IPS-NIHi7 (cell line): ENCODE results near the gene MRPL53.
"Not testable (repeated sequence)": the region's sequence is repeated elsewhere in the genome, so short reads cannot be mapped to it uniquely, and the experiment has no call there.

Experiments
- DNase-seq: peaks from one replicate; pipeline ENCODE4 v3.0.0; 2012; ENCODE audit warnings: mixed read lengths; ENCODE audit errors: extremely low spot score

Gene MRPL53

DNA sequence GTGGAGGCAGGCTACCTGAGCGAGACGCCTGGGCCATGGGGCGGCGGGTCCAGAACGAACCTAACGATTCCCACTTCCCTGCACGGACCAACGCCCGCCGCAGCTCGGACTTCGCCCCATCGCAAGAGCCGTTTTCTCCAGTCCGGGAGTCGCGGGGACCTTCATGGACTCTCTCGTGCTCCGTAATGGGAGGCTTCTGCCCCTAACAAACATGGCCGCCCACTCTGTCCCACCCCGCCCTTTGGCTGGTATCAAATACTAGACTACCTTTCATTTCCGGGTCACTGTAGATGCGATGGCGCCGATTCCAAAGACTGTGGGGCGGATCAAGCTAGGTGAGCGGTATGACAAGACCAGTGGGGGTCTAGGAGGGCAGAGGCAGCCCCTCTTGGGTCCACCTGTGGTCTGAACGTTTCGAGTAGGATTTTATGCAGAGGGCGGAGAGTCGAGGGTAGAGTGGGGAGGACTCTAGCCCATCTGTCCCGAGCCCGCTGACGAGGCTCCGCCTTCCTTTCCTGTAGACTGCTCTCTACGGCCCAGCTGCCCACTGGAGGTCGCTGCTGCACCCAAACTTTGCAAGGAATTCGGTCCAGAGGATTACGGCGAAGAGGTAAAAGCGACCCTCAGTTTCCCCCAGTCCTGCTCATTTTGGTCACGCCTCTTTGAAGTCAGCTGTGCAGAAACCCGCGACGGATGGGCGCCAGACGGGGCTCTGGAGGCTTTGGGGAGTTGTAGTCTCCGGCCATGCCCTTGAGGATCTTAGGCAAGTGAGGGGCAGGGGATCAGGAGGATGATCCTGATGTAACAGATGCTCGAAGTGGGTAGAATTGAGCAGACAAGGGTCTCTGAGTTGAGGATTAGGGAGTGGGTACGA is 10.6 kb upstream of the MRPL53 start, which contains the start of the genes CCDC142 and TTC31:
Gene CCDC142 (minus strand): TSS at position 198 of the 874 bp plus-strand sequence. CDS start 161 bp downstream, at position 37.
Gene TTC31 (plus strand): TSS at position 281 of the 874 bp plus-strand sequence. CDS start 15 bp downstream, at position 296.
- peak; percentile 91 for DNase-seq

DNA sequence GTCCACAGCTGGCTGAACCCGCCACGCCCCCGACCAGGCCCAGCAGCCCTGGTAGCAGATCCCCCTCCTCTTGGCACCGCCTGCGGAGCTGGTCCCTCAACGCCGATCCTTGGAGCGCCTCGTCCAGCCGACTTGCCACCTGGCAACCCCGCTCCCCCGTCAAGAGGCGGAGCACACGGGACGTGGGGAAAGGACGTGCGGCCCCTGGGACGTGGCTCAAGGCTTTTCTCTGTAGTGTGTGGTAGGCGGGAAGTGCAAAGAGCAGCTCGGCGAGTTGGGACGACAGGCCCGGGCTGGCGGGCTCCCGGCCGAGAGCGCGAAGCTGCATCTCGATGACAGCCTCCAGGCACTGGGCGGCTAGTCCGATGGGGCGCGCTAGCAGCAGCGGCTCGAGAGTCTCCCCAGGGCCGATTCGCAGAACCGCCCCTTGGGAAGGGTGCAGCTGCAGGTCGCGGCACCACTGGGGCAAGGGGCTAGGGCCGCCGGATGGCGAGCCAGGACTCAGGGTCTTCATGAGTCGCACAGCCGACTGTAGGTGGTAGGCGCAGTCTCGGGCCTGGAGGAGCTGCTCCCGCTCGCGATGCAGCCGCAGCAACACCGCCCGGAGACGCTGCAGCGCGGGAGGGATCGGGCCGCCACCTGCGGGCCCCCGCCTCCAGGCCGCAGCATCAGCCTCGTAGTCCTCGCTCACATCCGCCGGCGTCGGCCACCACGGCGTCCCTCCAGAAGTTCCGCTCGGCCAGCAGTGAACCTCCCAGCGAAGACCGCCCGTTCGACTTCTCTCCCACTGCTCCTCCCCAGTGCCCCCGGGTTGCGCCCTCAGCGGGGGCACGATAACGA is 9.7 kb upstream of the MRPL53 start:
- peak; percentile 46 for DNase-seq

DNA sequence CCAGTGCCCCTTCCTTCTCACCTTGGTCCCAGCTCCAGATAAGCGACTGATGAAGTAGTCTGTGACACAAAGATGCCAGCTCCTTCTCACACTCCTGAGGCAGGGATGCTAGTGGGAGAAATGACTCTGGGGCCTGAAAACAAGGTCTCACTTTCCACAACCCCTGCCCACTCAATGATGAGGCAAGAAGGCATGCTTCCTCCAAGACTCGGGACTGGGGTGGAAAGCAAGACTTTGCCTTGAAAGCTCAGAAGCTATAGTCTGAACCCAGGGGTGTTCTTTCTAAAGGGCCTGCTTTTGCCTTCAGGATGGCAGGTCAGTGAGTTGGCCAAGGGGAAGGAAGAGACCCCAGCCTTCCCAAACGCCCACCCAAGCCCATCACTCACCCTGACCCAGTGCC is 9.0 kb upstream of the MRPL53 start:
- no peak for DNase-seq

DNA sequence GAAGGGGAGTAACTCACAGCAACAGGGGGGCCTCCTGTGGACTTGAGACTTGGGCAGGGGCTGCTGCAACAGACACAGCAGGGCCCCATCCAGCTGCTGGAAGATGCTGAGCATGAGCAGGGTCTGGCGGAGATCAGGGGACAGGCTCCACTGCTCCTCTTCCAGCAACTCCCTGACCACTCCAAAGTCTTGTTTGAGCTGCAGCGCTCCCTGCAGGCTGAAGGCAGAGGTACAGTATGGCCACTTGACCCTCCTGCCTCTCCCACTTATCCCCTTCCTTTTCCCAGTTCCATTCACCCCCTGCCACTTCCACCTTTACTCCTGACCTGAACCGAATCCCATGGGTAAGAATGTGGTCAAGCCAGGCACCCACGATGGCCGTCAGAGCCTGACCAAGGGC is 2.4 kb upstream of the MRPL53 start:
- DNase-seq = peak; percentile 36

DNA sequence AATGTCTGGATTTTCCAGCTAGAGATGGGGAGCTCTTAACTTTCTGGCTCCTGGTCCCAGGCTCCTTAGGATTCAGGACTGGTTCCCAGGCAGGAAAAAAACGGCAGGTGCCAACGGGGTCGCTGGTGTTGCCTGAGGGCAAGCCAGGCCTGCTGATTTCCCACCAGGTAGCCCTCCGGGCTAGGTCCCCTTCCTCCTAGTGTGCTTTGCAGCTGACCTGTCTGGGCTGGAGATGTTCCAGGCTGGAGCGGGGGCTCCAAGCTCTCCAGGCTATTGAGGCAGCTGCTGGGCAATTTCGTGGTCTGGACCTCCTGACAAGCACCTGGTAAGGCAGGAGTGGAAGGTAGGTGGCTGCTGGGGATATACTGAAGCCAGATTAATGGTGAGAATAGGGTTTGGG is 2.0 kb upstream of the MRPL53 start:
- DNase-seq = no peak

DNA sequence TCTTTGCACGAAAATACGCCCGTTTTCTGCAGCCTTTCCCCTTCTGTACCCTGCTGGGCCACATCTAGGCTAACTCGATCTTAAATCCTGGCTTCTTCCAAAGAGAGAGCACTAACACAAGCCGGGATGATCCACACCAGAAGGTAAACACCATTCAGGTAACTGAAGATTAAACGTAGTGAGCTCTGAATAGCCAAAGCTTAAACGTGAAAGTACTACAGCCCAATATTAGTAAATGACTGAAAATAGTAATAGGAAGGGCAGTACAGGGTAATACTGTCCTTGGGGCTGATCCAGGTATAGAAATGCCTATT is 422 bp upstream of the MRPL53 start:
- DNase-seq = no peak

DNA sequence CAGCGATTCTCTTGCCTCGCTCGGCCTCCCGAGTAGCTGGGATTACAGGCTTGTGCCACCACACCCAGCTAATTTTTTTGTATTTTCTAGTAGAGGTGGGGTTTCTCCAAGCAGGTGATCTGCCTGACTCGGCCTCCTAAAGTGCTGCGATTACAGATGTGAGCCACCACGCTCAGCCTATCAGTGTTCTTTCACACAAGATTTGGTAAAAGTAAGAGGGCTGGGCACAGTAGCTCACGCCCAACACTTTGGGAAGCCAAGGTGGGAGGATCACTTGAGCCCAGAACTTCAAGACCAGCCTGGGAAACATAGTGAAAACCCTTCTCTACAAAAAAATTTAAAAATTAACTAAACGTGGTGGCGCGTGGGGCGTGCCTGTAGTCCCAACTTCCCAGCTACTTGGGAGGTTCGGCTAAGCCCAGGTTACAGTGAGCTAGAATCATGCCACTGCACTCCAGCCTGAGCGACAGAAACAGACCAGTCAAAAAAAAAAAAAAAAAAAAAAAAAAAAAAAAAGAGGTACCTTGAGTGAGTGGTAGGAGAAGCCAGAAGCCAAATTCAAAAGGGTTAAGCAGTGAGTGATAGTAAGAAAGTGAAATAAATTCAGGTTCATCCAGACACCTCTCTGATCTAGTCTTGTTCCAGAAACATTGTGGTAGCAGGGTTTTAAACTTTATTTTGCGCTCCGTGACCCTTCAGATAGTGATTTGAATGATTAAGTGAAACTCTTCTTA is 981 bp downstream of the MRPL53 start:
- no peak for DNase-seq

DNA sequence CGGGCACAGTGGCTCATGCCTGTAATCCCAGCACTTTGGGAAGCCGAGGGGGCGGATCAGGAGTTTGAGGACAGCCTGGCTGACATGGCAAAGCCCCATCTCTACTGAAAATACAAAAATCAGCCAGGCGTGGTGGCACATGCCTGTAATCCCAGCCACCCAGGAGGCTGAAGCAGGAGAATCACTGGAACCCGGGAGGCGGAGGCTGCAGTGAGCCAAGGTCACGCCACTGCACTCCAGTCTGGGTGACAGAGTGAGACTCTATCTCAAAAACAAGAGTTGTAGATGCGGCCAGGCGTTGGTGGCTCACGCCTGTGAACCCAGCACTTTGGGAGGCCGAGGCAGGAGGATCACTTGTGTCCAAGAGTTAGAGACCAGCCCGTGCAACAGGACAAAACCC is 1.7 kb downstream of the MRPL53 start:
- not testable (repeated sequence) for DNase-seq

DNA sequence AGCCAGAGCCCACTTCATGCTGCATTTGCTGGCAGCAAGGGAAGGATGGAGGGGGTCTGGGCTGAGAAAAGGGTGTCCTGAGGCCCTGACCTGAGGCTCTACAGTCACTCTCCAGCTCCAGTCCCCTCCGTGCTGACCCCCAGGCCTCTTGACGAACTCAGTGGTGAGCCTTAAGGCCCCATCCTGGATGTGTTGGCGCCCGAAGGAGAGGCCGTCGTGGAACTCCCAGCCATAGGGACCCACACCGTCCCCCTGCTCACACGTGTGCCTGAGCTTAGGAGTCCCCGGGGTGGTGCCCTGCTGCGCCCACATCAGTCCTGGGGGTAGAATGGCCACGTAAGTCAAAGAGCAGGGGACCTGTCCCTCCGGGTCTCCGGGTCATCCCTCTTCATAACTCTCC is 8.1 kb downstream of the MRPL53 start:
- no peak for DNase-seq

DNA sequence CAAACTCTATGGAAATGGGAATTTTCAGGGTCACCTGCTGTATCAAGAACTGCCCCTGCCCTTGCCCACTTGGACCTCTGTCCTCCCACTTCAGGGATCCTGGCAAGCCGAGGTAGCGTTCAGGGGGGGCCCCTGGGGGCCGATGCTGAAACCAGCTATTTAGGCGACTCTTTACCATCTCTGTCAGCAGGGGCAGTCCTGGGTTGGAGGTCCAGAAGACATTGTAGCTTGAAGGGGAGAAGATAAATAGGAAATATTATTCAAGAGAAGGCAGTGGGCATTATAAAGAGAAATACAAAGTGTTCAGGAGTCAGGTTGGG is 9.7 kb downstream of the MRPL53 start:
- no peak for DNase-seq

DNA sequence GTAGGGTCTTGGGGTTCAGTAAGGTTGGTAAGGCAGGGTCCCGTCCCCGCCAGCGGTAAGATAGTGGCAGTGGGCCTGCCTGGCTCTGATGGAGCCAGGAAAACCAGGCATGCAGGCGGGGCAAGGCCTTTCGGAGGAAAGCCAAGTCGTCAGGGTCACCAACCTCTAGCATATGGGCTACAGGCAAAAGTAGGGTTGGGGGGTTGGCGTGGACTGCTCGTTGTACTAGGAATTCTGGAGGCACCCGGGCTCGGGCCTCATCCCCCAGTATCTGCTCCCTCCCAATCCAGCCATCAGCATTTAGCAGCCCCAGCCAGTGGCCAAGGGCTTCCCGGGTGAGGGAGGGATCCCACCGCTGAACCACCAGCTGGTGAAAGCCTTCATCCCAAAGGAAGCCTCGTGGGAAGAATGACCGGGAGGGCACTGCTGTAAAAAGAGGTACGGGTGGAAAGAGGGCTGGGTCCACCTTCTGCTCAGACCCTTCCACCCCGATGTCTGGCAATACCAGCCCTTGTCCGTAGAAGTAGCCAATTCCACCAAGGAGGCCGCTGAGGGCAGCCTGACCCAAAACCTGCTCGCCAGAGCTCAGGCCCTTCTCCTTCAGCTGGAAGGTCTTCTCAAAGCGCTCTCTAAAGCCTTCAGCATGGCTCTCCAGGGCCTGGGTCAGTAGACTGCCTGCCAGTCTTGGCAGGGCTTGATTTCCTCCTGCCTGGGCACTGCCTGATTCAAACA is 10.3 kb downstream of the MRPL53 start:
- DNase-seq = no peak

DNA sequence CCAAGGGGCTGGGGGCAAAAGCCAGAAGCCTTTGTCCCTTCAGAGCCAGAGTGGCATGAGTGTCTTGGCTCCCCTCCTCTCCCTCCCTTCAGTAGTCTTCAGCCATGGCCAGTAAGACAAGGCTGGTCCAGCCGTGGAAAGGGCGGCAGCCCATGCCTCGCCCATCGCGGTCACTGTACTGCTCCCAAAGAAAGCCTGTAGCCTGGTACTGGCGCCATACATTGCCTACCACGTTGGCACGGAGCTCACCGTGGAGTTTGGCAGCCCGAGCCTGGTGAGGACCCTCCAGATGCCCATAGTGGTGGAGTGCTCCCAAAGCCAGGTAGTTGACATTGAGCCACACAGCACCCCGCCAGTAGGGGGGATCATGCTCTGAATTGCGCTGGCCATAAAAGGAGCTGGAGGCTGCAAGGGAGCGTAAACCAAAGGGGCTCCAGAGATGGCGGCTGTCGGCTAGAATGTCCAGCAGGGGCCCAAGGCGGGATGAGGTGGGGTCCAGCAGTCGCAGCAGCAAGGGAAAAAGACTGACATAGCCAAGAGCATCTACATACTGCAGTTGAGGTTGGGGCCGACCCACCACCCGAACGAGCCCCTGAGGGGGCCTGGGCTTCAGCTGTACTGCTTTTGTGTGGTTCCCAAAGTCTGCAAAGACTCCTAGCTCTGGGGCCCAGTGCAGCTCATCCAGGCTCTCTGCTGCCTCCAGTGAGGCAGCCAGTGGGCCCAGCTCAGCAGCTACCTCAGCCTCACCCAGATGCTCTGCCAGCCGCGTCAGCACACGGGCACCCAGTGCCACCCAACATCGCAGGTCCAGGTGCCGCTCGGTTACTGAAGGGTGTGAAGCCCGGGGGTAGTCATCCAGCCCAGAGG is 11.1 kb downstream of the MRPL53 start:
- peak; percentile 28 for DNase-seq

DNA sequence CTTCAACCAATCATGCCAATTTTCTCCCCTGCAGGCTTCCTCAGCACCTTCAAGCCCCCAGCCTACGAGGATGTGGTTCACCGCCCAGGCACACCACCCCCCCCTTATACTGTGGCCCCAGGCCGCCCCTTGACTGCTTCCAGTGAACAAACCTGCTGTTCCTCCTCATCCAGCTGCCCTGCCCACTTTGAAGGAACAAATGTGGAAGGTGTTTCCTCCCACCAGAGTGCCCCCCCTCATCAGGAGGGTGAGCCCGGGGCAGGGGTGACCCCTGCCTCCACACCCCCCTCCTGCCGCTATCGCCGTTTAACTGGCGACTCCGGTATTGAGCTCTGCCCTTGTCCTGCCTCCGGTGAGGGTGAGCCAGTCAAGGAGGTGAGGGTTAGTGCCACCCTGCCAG is 12.3 kb downstream of the MRPL53 start:
- not testable (repeated sequence) for DNase-seq

DNA sequence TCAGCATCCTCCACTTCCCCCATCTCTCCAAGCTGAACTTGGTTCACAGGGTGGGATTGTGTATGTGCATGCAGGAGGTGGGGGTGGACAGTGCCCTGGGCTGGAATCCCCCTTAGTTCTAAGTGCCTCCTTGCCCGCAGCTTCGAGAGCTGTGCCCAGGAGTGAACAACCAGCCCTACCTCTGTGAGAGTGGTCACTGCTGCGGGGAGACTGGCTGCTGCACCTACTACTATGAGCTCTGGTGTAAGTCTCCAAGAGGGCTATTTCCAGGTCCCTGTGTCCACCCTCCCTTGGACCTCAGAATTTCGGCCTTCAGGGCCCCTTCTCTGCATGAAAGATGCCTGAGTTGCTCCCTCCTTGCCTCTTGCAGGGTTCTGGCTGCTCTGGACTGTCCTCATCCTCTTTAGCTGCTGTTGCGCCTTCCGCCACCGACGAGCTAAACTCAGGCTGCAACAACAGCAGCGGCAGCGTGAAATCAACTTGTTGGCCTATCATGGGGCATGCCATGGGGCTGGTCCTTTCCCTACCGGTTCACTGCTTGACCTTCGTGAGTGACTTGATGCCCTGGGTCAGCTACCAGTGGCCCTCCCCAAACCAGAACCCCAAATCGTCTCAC is 12.9 kb downstream of the MRPL53 start:
- DNase-seq = not testable (repeated sequence)

DNA sequence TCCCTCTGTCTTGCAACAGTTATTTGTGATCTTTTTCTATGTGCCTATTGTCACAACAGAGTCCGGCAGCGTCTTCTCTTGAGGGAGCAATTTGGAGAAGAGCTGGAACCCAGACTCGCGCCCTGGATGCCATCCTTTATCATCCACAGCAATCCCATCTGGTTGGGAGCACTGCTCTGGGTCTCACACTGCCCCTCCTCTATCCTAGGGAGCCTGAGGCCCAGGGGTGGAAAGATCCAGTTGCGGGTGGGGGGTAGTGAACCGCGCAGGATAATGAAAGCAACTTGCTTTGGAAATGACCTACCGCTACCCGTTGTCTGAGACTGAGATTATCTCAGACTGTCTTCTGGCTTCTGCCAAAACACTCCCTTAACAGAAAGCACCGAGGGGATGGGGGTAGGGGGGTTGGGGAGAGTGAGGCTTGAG is 13.5 kb downstream of the MRPL53 start:
- DNase-seq = no peak

DNA sequence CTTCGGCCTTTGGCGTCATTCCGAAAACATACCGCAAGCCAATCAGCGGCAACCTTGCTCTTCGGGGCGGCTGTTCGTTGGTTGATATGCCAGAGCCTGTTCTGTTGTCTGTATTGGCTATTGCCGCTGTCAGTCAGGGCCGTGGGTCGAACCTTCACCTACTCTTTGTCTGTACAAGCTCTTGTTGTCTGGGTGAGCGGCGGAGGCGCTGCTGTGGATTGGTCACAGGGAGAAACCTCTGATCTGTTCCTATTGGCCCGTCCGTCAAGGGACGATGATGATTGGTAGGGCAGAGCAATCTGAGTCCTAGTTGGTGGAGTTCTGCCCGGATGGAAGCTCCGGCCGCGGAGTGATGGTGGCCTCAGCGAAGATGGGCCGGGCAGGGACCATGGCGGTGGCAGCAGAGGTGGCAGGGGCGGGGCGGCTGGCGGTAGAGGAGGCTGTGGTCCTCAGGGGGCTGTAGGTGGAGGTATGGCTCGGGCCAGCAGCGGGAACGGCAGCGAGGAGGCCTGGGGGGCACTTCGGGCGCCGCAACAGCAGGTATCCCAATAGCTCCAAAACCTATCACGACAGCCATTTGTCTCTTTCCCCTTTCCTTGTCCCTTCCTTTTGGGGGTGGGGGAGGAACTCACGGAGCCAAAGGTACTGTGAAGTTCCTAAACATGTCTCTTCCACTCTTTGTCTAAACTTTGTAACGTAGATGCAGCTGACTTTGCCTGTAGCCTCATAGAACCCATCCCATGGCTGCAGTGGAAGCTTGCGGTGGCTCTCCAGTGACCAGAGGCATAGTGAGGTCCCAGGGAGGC is 14.1 kb downstream of the MRPL53 start, which contains the start of gene WBP1:
Gene WBP1 (plus strand): TSS at position 307 of the 806 bp plus-strand sequence. CDS start 165 bp downstream, at position 472.
- peak; percentile 92 for DNase-seq

DNA sequence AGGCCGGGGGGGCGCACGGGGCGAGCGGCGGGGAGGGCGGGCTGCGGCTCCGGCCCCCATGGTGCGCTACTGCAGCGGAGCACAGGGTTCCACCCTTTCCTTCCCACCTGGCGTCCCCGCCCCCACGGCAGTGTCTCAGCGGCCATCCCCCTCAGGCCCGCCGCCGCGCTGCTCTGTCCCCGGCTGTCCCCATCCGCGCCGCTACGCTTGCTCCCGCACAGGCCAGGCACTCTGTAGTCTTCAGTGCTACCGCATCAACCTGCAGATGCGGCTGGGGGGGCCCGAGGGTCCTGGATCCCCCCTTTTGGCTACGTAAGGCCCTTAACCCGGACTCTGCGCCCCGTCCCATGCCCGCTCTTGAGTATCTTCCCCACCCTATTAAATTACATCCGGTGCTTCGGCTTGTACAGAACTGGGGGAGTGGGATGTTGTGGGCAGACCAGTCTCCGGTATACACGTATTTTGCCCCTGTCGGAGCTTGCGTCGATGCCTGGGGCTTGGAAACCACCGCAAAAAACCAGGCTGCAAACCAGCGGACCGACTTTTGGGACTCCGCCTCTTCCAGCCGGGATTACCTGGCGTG is 14.8 kb downstream of the MRPL53 start:
- peak; percentile 62 for DNase-seq

DNA sequence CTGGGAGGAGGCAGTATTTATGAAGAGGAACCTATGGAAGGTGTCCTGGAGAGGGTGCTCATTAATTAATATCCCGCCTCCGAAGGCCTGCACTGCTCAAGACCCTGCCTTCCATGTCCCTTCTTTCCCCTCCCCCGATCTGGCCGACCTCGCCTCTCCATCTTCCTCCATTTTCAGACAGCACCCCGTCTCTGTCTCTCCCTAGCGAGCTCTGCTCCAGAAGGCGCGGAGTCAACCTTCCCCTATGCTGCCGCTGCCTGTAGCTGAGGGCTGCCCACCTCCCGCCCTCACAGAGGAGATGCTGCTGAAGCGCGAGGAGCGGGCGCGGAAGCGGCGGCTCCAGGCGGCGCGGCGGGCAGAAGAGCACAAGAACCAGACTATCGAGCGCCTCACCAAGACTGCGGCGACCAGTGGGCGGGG is 15.3 kb downstream of the MRPL53 start:
- DNase-seq = no peak
